HCT116 (cell line): ENCODE results near the gene TSPEAR.

ENCODE experiments used
- FOSL1 ChIP-seq: IDR thresholded peaks from 2 replicates; pipeline ENCODE4 v1.6.1; 2012; ENCODE audit warnings: low read depth
- RAD21 ChIP-seq: IDR thresholded peaks from 2 replicates; pipeline ENCODE4 v1.6.1; 2012; ENCODE audit warnings: low read depth, mild to moderate bottlenecking
- TCF7L2 ChIP-seq: IDR thresholded peaks from 2 replicates; pipeline ENCODE4 v1.7.0; 2011; ENCODE audit warnings: borderline replicate concordance, inconsistent platforms; ENCODE audit not compliant: insufficient read depth, insufficient read length; ENCODE audit errors: extremely low read depth
- YY1 ChIP-seq: IDR thresholded peaks from 2 replicates; pipeline ENCODE4 v1.6.1; 2011; ENCODE audit warnings: low read length, low read depth, moderate library complexity, mild to moderate bottlenecking; ENCODE audit not compliant: insufficient replicate concordance; ENCODE audit errors: extremely low read depth
- TF ChIP-seq, protein P1 (sequence below), 3 experiments: fragments of 200-600 bp in 1 of 3; sonication (generic) in 1 of 3; IDR thresholded peaks in 2 of 3; conservative IDR thresholded peaks in 1 of 3; 2 replicates each; pipeline ENCODE4 v1.5.1; 2012 to 2017; ENCODE audit warnings: low read depth in 2 of 3, low read length in 2 of 3, antibody characterized with exemption in 1 of 3, borderline replicate concordance in 1 of 3, control low read depth in 1 of 3, mild to moderate bottlenecking in 1 of 3, mixed read lengths in 1 of 3, mixed run types in 1 of 3, moderate library complexity in 1 of 3; ENCODE audit not compliant: insufficient read depth in 1 of 3

DNA sequence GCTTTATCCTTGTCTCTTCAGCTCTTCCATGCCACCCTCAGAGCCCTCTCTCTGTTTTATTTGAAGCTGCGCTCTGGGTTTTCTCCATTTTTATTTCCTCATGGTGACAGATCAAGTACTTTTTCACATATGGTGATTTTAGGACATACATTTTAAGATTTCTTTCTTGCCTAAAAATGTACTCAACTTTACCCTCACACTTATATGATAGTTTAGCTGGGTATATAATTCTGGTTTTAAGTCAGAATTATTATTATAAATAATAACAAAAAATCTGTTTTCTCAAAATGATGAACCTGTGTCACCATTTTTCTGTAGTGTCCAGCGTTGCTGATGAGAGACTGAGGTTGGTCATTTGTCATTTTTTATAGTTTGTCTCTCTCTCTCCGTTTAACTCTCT, 130.2 kb downstream of the TSPEAR start:
- TF ChIP-seq, protein P1, sequence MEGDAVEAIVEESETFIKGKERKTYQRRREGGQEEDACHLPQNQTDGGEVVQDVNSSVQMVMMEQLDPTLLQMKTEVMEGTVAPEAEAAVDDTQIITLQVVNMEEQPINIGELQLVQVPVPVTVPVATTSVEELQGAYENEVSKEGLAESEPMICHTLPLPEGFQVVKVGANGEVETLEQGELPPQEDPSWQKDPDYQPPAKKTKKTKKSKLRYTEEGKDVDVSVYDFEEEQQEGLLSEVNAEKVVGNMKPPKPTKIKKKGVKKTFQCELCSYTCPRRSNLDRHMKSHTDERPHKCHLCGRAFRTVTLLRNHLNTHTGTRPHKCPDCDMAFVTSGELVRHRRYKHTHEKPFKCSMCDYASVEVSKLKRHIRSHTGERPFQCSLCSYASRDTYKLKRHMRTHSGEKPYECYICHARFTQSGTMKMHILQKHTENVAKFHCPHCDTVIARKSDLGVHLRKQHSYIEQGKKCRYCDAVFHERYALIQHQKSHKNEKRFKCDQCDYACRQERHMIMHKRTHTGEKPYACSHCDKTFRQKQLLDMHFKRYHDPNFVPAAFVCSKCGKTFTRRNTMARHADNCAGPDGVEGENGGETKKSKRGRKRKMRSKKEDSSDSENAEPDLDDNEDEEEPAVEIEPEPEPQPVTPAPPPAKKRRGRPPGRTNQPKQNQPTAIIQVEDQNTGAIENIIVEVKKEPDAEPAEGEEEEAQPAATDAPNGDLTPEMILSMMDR (IDR thresholded peaks at IDR 0.05 in 2 of 3, conservative IDR thresholded peaks at IDR 0.05 in 1 of 3; ENCODE audit: borderline replicate concordance in 1 of 3, insufficient read depth in 1 of 3, low read depth in 2 of 3, low read length in 2 of 3) = no peak
- no peak for TF ChIP-seq TCF7L2
- no peak for TF ChIP-seq FOSL1
- TF ChIP-seq RAD21 = no peak
- TF ChIP-seq YY1 = no peak
